ENCODE measurements around the gene TBC1D22A.
"Not testable (repeated sequence)": the region's sequence is repeated elsewhere in the genome, so short reads cannot be mapped to it uniquely, and the experiment has no call there.

Gene TBC1D22A

GRCh38 chr22:46817390-46817789, 54.9 kb downstream of the TBC1D22A start:
- DNase-seq, result not testable (repeated sequence)

- DNase-seq, result no peak
Observed at GRCh38 chr22:46823248-46823647, 60.8 kb downstream of the TBC1D22A start.

- DNase-seq, result no peak
Observed at GRCh38 chr22:46823654-46824053, 61.2 kb downstream of the TBC1D22A start.

- no peak for DNase-seq
Observed at GRCh38 chr22:46824344-46824909, 62.0 kb downstream of the TBC1D22A start.

- no peak for DNase-seq
Observed at GRCh38 chr22:46824980-46825544, 62.6 kb downstream of the TBC1D22A start.

- no peak for DNase-seq
Observed at GRCh38 chr22:46826438-46827135, 64.1 kb downstream of the TBC1D22A start.

GRCh38 chr22:46827136-46827780, 64.8 kb downstream of the TBC1D22A start:
- no peak for DNase-seq

- DNase-seq, result no peak
Observed at GRCh38 chr22:46827781-46828180, 65.3 kb downstream of the TBC1D22A start.

GRCh38 chr22:46828323-46828900, 66.0 kb downstream of the TBC1D22A start:
- DNase-seq, result no peak

GRCh38 chr22:46829117-46829891, 66.9 kb downstream of the TBC1D22A start:
- no peak for DNase-seq

GRCh38 chr22:46829941-46830715, 67.7 kb downstream of the TBC1D22A start:
- no peak for DNase-seq

GRCh38 chr22:46830841-46831240, 68.4 kb downstream of the TBC1D22A start:
- no peak for DNase-seq

- no peak for DNase-seq
Observed at GRCh38 chr22:46833228-46833627, 70.8 kb downstream of the TBC1D22A start.

GRCh38 chr22:46834021-46834737, 71.7 kb downstream of the TBC1D22A start:
- DNase-seq, result no peak

GRCh38 chr22:46835288-46835687, 72.8 kb downstream of the TBC1D22A start:
- DNase-seq, result no peak

- no peak for DNase-seq
Observed at GRCh38 chr22:46835693-46836092, 73.2 kb downstream of the TBC1D22A start.

- no peak for DNase-seq
Observed at GRCh38 chr22:46841522-46841921, 79.1 kb downstream of the TBC1D22A start.

- DNase-seq, result no peak
Observed at GRCh38 chr22:46842606-46843005, 80.2 kb downstream of the TBC1D22A start.

GRCh38 chr22:46843821-46844255, 81.4 kb downstream of the TBC1D22A start:
- no peak for DNase-seq

GRCh38 chr22:46844606-46845210, 82.3 kb downstream of the TBC1D22A start:
- DNase-seq, result no peak
